ENCODE data around the gene ZBTB7C.

The ZBTB7C gene

DNA sequence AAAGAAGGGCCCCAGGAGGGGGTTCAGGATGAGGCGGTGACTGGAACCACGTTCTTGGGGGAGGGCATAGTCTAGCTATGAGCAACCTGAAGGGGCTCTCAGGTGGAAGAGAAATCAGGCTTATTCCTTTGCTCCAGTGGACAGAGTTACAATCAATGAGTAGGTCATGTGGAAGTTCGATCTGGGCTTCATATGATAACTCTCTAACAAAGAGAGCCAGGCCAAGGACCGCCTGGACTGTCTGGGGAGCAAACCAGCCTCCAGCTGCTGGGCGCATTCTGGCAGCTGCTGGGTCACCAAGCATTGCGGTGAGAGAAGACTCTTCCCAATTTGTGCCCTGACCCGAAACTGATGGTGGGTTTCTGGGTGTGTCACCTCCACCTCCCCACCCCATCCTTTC is 298.4 kb downstream of the ZBTB7C start:
- no peak for DNase-seq

DNA sequence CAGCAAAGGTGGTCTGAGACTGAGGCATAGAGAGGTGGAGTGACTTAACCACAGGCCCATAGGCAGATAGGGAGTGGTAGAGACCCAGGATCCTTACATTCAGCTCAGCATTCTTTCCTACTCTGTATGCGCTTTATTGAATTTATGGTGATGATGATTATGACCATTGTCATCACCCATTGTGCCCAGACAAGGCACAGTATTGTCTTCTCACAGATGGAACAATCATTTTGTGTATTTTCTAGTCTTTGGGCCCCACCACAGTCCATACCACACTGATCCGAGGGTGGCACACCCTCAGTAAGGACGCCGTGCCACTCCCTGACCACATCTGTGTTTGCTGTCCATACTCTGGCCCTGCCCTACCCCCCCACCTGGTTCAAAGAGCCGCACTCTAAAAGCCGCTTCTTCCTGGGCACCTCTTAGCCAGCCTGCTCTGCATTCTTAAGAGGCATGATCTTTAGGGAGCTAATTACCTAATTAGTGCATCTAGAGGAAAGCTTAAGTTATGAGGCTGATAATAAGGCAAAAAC is 299.2 kb downstream of the ZBTB7C start:
- DNase-seq: no peak

DNA sequence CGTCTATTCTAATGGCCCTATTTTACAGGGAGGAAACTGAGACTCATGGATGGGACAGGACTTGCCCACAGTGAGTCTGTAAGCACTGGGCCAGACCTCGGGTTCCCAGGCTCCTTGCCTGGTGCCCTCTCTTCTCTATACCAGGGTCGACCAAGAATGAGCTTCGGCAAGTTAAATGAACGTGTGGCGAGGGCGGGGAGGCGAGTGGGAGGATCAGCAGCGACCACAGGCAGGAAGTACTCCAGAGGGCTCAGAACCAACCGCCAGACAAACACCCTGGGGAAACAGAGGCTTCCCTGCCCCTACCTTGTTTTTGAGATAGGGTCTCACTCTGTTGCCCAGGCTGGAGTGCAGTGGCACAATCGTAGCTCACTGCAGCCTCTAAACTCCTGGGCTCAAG is 301.0 kb downstream of the ZBTB7C start:
- no peak for DNase-seq

DNA sequence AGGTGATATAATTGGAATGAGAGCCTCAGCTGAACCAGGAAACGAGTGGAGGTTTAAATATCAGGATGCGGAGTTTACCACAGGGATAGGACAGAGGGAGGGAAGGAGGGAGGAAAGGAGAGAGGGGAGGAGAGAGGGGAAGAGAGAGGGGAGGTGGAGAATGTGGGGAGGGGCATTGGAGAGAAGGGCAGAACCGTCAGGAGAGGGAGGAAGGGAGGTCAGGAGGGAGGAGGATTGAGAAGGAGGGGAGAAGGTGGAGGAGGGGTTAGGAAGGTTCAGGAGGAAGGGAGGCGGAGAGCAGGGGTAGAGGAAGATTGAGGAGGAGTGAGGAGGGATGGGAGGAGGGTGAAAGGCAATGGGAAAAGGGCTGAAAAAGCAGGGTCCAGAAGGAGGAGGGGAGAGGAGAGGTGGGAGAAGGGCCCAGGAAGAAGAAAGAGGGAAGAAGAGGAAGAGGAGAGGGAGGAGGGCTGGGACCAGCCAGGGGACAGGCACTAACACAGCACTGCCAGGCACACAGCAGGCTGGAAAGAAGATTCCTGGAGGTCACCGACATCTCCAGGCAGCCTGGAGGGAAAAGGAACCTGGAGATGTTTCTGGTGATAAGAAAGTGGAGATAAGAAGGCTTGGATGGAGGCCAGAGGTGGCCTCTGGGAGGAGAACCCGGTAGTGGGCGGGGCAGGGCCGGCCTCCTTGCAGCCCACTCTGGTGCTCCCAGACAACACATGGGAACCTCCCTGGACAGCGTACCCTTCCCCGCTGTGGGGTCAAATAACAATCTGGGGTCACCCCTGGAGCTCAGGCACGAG is 302.0 kb downstream of the ZBTB7C start:
- no peak for DNase-seq

DNA sequence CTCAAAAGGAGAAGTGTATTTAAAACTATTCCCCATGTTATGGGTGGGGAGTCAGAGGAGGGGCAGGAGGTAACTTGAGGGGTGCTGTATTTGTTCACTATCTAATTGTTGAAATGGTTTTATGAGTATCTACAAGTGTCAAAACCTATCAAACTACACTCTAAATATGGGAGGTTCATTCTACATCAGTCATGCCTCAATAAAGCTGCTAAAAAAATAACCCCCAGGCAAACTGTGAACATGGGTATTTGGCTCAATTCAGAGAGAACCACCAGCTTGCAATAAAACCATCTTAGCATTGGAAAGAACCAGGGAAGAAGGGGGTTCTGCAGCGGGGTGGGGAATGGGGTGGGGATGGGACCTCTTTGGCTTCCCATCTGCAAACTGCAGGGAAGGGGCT is 302.7 kb downstream of the ZBTB7C start:
- no peak for DNase-seq

DNA sequence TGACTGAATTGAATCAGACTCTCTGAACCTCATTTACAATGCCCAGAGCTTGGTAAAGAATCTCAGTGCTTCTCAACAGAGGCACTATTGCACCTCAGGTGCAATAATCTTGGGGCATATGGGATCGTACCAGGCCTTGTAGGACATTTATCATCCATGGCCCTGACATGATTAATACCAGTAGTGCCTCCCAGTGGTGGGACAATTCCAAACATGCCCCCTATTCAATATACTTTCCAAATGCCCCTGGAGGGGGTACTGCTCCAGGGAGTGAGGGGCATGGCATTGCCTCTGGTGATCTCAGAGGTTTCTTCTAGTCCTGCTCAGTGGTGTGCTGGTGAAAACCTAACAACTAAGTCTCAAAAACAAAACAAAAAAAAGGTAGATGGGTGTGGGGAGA is 303.9 kb downstream of the ZBTB7C start:
- no peak for DNase-seq

DNA sequence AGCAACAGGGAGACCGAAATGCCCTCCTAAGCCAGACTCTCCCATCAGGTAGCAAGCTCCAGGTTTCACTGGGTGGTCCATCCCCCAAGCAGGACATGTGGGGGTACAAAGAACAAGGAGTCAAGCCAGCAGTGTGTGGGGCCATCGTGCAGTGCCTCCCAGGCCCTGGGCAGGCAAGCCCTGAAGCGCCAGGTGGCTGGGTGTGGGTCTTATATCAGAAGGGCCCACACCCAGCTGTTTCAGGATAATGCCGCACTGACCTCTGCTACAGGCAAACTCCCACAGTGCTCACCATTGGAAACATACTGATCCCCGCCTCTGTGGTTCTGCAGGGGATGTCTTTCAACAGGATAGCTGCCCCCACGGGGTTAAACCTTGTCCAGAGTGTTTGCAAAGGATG is 304.5 kb downstream of the ZBTB7C start:
- no peak for DNase-seq

DNA sequence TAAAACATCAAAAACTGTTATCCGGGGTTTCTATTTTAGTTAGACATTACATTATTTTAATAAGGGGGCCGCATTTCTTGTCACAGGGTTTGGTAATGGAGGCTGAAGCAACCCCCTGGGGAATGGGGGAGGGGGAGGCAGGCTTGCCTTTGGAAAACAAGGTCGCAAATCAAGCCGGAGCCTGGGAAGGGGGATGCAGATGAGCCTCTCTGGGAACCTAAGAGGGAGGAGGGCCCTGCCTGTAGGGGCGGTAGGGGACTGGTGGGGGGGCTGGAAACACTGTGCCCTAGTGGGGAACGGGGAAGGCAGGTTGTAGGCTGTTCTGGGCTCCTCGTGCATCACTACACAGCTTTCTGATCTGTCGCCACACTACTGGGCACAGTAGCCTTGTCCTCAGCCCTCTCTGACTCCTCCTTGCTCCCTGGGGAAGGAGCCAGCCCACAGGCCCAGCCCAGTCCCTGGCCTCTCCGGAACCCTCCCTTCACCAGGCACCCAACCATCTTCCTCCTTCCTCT is 308.5 kb downstream of the ZBTB7C start:
- DNase-seq: no peak

DNA sequence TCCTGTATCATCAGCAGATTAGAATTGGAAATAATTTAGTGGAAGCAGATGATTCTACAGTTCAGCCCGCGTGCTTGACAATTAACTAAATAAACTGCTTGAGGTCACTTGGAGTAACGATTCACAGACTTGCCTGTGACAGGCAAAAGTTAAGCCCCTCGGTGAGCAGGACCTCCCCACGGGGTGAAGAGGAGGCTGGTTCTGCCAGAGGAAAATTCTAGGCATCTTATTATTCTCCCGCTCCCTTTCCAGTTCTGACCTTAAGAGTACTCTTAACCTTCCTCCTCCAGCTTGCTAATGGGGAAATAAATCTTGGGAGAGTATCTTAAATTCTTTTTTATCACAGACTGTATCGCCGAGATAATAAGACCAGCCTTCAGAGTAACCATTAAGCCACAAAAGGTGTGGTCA is 309.0 kb downstream of the ZBTB7C start:
- no peak for DNase-seq

DNA sequence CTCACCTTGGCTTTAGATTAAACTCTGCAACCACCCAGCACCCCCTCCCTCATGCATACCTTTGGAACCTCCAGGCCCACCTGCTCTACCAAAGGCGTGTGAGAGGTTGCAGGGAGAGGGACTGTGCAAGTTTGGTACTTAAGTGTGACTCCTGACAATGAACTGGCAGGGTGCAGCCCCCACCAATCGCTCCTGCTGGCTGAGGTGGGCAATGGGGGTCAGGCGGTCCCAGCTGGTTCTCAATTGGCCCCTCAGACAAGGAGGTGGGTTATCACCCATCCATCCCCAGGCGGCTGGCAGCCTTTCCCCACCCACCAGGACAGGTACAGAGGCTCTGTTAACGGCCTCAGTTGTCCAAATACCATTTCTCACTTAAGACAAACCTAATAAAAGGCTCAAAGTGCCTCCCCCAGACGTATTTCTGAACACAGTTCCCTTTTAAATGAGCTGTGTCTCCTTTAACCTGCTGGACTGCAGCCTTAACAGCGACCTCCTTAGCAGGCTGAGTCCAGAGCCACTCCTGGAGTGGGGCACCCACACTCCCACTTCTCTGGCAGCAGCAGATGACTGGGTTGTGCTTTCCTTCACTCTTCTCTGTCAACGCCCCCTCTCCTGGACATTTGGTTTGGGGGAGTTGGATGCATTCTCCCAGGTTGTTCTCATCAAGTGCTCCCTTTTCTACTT is 309.6 kb downstream of the ZBTB7C start:
- no peak for DNase-seq

DNA sequence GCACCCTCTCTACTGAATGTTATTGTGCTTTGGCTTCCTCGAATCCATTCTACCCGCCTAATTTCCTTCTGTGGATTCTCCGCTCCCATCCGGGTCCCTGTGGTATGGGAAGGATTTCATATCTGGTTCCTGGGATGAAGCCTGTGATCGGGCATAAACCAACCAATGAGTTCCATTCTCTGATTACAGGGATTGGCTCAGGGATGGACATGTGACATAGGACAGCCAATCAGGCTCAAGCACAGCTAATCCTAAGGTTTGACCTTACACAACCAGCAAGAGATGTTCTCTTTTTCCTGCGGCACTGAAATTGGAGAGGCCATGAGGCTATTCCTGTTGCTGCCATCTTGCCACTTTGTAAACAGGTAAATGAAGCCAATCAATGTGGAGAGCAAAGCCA is 310.6 kb downstream of the ZBTB7C start:
- no peak for DNase-seq

DNA sequence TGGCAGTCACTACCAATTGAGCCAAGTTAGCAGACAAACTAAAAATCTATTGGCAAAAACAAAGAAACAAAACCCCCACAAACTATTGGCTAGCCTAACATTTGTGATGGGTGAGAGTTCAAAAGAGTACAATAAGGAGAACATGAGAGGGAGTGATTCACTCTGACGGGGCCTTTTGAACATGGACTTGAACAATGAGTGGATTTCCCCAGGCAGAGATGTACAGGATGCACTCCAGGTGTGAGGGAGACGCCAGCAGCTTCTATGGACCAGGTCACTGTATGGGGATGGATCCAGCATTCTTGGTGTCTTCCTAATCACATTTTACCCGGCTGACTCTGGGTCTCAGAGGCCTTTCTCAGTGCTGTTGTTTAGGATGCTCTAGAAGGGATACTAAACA is 311.2 kb downstream of the ZBTB7C start:
- no peak for DNase-seq

DNA sequence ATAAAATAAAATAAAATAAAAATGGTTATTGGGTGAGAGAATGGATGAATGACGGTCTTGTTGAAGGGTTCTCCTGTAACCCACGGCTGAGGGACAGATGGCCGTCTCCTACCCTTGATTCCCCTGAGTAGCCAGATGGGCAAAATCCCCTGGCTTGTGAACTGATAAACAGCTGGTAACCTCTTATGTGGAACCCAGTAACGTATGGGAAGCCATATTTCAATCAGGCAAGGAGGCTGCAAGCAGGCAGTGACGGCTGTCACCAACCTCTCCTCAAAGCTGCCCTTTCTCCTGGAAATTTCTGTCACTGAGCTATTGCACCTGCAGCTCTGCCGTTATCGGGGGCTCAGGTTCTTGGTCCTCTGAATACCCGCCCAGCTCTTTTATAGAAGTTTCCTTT is 313.5 kb downstream of the ZBTB7C start:
- no peak for DNase-seq

DNA sequence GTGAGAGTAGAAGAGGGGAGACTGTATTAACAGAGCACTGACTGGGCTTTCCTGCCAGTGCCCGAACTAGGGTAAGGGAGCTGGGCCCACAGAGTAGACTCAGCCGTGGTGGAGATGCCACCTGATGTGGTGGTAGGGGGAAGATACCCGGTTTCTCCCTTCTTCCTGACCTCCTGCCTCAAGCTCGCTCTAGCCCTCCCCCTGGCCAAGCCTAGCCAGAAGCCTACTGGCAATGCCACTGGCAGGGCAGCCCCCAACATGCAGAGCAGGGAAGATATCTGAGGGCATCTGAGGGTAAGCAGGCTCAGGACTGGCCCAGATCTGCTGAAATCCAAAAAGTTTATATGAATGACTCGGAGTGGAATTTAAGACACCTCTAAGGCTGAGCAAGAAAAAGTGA is 316.1 kb downstream of the ZBTB7C start:
- DNase-seq: no peak

DNA sequence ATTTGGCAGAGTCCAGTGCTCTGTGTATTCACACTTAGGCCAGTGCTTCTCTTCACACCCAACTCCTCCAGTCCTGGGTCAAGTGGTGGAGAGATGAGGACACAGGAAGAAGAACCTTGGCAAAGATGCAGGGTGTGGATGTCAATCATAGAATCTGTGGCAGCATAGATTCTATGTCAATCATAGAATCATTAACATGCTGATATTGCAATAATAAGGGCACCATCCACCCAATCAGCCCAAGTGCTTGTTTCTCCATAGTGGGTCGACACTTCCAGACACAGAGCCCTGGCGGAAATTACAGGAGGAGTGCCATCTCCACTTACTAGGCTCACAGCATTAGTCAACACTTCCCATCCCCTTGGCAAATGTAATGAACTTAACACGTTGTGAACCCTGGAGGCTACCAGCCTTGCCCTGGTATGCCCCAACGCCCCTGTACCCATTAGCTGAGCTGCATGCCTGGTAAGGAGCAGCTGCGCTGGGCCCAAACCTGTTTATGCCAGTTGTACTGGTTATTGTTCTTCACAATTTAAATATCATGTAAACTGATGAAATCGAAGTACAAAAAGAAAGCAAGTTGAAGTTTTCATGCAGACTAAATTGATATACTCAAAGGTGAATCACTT is 317.2 kb downstream of the ZBTB7C start:
- DNase-seq: no peak

DNA sequence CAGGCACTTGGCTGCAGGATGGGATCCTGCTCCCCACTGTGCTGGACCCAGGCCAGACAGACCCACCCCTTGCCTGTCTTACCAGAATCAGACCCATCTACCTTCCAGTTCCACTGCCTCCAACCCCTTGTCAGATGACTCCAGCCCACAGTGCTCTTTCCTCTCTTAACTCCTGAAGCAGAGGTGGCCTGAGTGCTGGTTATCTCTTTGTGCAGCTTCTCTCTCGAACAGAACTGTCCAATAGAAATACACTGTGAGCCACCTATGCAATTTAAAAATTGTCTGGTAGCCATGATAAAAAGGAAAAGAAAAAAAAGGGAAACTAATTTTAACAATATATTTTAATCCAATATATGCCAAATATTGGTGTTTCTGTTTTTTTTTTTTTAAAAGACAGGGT is 318.5 kb downstream of the ZBTB7C start:
- no peak for DNase-seq

DNA sequence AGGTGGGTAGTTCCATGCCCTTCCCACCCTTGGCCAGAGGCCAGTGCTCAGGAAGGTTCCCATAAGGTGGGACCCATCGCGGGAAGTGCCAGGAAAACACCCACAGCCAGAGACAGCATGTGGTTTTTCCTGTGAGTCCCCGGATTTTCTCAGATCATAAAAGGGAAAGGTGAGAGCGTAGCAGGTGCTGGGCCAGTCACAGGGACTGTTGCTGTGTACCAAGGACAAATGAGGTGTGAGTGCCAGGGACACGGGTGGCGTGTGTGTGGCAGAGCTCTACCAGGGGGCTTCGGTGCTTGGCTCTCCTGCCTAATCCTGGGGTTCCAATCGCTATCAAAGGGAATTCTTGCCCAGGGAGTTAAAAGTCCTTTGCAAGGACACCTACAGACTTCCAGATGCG is 319.2 kb downstream of the ZBTB7C start:
- DNase-seq: no peak

DNA sequence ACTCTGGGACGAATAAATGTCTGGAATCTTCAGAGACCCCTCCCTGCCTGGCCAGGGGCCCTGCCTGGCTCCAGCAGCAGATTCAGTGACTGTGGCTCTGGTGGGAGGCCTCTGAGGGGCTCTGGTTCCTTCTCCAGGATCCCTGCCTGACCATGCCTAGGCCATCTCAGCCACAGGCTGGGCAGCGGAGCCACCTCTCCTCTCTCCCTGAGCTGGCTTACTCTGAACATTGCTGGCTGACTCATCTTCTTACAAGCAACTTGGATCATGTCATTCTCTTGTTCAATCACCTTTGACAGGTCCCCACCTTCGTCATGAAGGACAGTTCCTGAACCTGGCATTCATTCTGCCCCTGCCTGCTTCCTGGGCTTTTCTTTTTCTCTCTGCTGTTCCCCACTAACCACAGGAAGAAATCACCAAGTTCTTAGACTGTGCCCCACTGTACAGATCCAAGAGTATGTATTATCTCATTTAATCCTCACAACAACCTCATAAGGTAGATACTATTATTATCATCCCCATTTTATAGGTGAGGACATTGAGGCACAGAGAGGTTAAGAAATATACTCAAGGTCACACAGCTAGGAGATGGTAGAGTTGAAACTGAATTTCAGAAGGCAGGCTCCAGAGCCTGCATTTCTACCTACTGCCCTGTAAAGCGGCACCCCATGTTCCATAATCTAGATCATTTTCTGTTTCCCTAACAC is 323.2 kb downstream of the ZBTB7C start:
- DNase-seq: no peak

DNA sequence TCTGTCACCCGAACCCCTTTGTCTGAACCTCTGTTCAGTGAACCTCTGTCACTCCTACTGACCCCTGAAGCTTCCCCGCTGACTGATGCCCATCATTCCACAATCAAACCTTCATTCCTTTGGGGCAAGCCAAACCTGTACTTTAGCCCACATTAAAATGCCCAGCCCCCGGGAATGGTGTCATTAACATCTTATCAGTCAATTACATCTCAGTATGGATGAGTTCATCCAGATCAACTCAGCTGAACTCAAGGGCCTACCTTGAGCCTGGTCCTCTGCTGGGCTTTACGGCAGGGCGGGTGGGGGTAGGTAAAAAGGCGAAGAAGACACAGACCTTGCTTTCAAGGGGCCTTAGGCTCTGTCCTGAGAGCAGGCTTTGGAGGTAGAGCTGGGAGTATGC is 324.3 kb downstream of the ZBTB7C start:
- no peak for DNase-seq

DNA sequence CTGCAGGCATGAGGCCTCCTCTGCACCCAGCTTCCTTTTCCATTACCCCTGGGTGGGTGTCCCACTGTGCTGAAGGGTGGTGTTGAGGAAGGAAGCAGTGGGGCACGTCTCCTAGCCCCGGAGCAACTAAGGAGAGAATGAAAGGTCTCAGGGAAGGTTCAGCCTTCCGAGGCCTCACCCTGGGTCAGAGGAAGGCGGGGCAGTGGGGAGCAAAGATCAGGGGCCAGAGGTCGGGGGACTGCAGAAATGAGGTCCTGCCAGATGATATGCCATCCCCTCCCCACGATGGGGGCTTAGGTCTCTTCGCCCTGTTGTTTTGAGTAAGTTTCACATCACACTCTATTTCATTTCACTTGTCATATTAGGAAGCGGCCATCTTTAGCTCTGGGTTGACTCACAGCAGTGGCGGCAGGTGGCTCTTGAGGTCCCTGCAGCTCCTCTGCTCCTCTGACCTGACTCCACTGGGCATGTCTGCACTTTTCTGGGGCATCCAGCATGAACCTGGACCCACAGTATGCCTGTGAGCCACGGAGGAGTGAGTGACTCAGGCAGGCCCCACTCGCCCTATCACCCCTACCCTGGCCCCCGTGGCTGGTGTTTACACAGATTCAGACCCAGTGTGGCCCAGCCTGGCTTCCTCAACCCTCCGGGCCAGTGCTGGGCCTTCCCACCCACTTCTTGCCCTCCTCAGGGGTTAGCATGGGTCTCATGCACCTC is 325.0 kb downstream of the ZBTB7C start:
- no peak for DNase-seq

DNA sequence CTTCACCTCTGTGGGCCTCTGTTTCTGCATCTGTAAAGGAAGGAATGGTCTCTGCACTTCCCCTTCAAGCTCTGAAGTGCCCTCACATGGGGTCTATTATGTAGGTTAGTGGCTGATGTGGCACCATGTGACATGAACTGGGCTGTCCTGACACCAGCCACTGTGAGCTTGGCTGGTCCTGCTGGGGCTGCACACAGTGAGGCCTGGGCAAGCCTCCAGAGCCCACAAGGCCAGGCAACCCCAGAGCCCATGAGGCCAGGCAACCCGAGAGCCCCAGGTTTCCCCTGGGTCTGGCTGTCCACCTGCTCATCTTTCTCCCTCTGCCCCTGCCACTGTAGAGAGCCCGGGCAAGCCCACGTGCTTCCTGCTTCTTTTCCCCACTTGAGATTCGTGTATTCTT is 328.6 kb downstream of the ZBTB7C start:
- DNase-seq: no peak

DNA sequence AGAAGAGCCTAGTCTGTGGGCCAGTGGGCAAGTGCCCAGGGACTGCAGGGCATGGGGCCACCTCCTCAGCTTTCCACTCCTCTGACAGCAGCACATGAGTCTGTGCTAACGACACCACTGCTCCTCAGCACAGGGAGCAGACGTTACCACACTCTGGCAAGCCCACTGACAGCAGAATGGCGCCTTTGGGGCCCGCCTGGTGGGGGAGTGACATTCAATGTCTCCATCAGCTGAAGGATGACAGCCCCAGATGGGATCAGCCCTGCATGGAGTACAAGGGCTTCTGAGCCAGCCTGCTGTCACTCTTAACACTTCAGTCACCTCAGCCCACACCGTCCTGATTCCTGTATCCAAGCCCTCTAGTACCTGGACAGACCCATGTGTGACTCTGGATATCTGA is 329.3 kb downstream of the ZBTB7C start:
- DNase-seq: no peak
